Measurements from ENCODE around the gene FBXO34.

DNA sequence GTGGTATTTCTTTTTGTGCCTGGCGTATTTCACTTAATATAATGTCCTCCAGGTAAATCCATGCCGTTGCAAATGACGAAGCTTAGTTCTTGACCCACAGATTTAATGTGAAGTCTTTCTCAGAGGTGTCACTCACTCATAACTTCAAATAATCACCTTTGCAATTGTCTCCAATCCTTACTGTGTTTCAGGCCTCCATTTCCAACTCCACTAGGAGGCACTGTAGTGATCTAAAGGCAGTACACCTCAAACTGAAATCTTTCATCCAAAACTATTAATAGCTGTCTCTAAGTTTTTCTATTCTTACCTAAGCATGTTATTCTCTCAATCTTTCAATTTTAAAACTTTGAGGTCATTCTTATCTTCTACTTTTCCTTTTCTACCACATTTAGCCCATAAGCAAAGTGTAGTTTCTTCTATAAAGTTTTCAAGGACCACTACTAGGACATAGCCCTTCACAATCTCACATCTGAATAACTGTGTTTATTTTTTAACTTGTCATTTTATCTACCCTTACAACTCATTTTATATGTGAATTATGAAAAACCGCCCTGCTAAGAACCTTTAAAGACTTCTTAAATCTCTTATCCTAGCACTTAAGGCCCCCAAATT lies 25.5 kb upstream of the FBXO34 start:
- no peak for TF ChIP-seq ARNTL (CRISPR knock-in tag; IDR thresholded peaks at IDR 0.05; ENCODE audit: borderline replicate concordance, low read depth)
- TF ChIP-seq TCF4 (CRISPR knock-in tag; IDR thresholded peaks at IDR 0.05; ENCODE audit: borderline replicate concordance), result no peak
- TF ChIP-seq ESRRG (CRISPR knock-in tag; IDR thresholded peaks at IDR 0.05), result no peak
- TF ChIP-seq, protein P1, sequence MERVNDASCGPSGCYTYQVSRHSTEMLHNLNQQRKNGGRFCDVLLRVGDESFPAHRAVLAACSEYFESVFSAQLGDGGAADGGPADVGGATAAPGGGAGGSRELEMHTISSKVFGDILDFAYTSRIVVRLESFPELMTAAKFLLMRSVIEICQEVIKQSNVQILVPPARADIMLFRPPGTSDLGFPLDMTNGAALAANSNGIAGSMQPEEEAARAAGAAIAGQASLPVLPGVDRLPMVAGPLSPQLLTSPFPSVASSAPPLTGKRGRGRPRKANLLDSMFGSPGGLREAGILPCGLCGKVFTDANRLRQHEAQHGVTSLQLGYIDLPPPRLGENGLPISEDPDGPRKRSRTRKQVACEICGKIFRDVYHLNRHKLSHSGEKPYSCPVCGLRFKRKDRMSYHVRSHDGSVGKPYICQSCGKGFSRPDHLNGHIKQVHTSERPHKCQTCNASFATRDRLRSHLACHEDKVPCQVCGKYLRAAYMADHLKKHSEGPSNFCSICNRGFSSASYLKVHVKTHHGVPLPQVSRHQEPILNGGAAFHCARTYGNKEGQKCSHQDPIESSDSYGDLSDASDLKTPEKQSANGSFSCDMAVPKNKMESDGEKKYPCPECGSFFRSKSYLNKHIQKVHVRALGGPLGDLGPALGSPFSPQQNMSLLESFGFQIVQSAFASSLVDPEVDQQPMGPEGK (CRISPR knock-in tag; IDR thresholded peaks at IDR 0.05; ENCODE audit: borderline replicate concordance), result no peak
- TF ChIP-seq RARB (CRISPR knock-in tag; IDR thresholded peaks at IDR 0.05), result no peak
- no peak for TF ChIP-seq ZFP3 (CRISPR knock-in tag; IDR thresholded peaks at IDR 0.05)
- TF ChIP-seq ZFP30 (CRISPR knock-in tag; IDR thresholded peaks at IDR 0.05), result no peak
- TF ChIP-seq, protein P2, sequence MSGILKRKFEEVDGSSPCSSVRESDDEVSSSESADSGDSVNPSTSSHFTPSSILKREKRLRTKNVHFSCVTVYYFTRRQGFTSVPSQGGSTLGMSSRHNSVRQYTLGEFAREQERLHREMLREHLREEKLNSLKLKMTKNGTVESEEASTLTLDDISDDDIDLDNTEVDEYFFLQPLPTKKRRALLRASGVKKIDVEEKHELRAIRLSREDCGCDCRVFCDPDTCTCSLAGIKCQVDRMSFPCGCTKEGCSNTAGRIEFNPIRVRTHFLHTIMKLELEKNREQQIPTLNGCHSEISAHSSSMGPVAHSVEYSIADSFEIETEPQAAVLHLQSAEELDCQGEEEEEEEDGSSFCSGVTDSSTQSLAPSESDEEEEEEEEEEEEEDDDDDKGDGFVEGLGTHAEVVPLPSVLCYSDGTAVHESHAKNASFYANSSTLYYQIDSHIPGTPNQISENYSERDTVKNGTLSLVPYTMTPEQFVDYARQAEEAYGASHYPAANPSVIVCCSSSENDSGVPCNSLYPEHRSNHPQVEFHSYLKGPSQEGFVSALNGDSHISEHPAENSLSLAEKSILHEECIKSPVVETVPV (CRISPR knock-in tag; IDR thresholded peaks at IDR 0.05), result no peak
- no peak for TF ChIP-seq CSDC2 (CRISPR knock-in tag; IDR thresholded peaks at IDR 0.05)
- no peak for TF ChIP-seq SNAI2 (CRISPR knock-in tag; IDR thresholded peaks at IDR 0.05)
- TF ChIP-seq GLIS3 (CRISPR knock-in tag; IDR thresholded peaks at IDR 0.05), result no peak
- TF ChIP-seq BACH2 (CRISPR knock-in tag; IDR thresholded peaks at IDR 0.05; ENCODE audit: borderline replicate concordance), result no peak
- no peak for TF ChIP-seq POU6F1 (CRISPR knock-in tag; IDR thresholded peaks at IDR 0.05; ENCODE audit: borderline replicate concordance, low read depth)
